Activated CD4-positive, alpha-beta T cell treated with anti-CD3 and anti-CD28 coated beads, Interleukin-2, Interleukin-4, amounts not matched to agents 100 ng/mL and 50 ng/mL, durations not matched to agents 16 hours and 8 hours (primary cell): ENCODE data around the gene SLC27A1.
"Not testable (repeated sequence)": the region's sequence is repeated elsewhere in the genome, so short reads cannot be mapped to it uniquely, and the experiment has no call there.

Source experiments
- DNase-seq: peaks from one replicate; pipeline ENCODE4 v3.0.0-alpha.2; 2020; ENCODE audit warnings: low spot score

The SLC27A1 gene

GRCh38 chr19:17457616-17458015 lies 12.7 kb upstream of the SLC27A1 start:
- DNase-seq: no peak

- no peak for DNase-seq
These were observed 11.4 kb upstream of the SLC27A1 start for GRCh38 chr19:17458970-17459369.

GRCh38 chr19:17460372-17461230 lies 9.7 kb upstream of the SLC27A1 start, which contains the start of gene NXNL1:
Gene NXNL1, minus strand, starts transcription at chr19:17460926. Its CDS starts 57 bp downstream, at chr19:17460869.
- no peak for DNase-seq

- no peak for DNase-seq
These were observed 3.9 kb upstream of the SLC27A1 start for GRCh38 chr19:17466487-17466850.

GRCh38 chr19:17467471-17468301 lies 2.6 kb upstream of the SLC27A1 start:
- no peak for DNase-seq

GRCh38 chr19:17468302-17469091 lies 1.8 kb upstream of the SLC27A1 start:
- DNase-seq: no peak

- no peak for DNase-seq
These were observed 1.2 kb upstream of the SLC27A1 start for GRCh38 chr19:17469092-17469480.

- peak; percentile 86 for DNase-seq
These were observed 750 bp upstream of the SLC27A1 start for GRCh38 chr19:17469481-17470067.

- no peak for DNase-seq
These were observed 1.2 kb downstream of the SLC27A1 start for GRCh38 chr19:17471410-17472125.

GRCh38 chr19:17473041-17473440 lies 2.7 kb downstream of the SLC27A1 start:
- DNase-seq: peak; percentile 53

- DNase-seq: not testable (repeated sequence)
These were observed 4.8 kb downstream of the SLC27A1 start for GRCh38 chr19:17475011-17475540.

- no peak for DNase-seq
These were observed 5.3 kb downstream of the SLC27A1 start for GRCh38 chr19:17475541-17476115.

- no peak for DNase-seq
These were observed 9.0 kb downstream of the SLC27A1 start for GRCh38 chr19:17479325-17479791.

GRCh38 chr19:17481986-17482385 lies 11.7 kb downstream of the SLC27A1 start:
- DNase-seq: no peak

- no peak for DNase-seq
These were observed 12.7 kb downstream of the SLC27A1 start for GRCh38 chr19:17482877-17483604.

GRCh38 chr19:17483605-17484002 lies 13.3 kb downstream of the SLC27A1 start:
- DNase-seq: no peak

GRCh38 chr19:17484520-17485185 lies 14.3 kb downstream of the SLC27A1 start:
- DNase-seq: no peak

- DNase-seq: no peak
These were observed 16.4 kb downstream of the SLC27A1 start for GRCh38 chr19:17486545-17487240.
